Mesenchymal stem cell (in vitro differentiated cells and primary cell): ENCODE data around the gene PASK.

Experiments used
- DNase-seq: peaks from one replicate; pipeline ENCODE4 v3.0.0-alpha.2; 2013
- H2AFZ ChIP-seq: one replicate; pipeline ENCODE4 v1.6.1; 2013; ENCODE audit warnings: low read depth, mild to moderate bottlenecking, control low read depth, inconsistent platforms, low read length, moderate library complexity
- H2AK5ac ChIP-seq: 2 replicates; pipeline ENCODE4 v1.6.1; 2013; ENCODE audit warnings: low read length, moderate library complexity, mild to moderate bottlenecking, inconsistent platforms; ENCODE audit not compliant: severe bottlenecking
- H2BK120ac ChIP-seq: one replicate; pipeline ENCODE4 v1.6.1; 2013; ENCODE audit warnings: low read depth, mild to moderate bottlenecking, inconsistent platforms, low read length, moderate library complexity
- H2BK12ac ChIP-seq, 2 experiments: one replicate each; pipeline ENCODE4 v1.6.1; 2013; ENCODE audit warnings: inconsistent platforms in 2 of 2, low read length in 2 of 2, mild to moderate bottlenecking in 2 of 2, moderate library complexity in 2 of 2, control low read depth in 1 of 2
- H2BK15ac ChIP-seq: one replicate; pipeline ENCODE4 v1.6.1; 2013; ENCODE audit warnings: mild to moderate bottlenecking, low read depth, inconsistent platforms; ENCODE audit not compliant: poor library complexity, severe bottlenecking
- H2BK5ac ChIP-seq: 2 replicates; pipeline ENCODE4 v1.6.1; 2013; ENCODE audit warnings: low read depth, mild to moderate bottlenecking, low read length, control low read depth, inconsistent platforms; ENCODE audit not compliant: poor library complexity, severe bottlenecking
- H3K14ac ChIP-seq, 2 experiments: one replicate each; pipeline ENCODE4 v1.6.1; 2013; ENCODE audit warnings: inconsistent platforms in 2 of 2, low read length in 2 of 2, control low read depth in 1 of 2, mild to moderate bottlenecking in 1 of 2, moderate library complexity in 1 of 2
- H3K18ac ChIP-seq, 2 experiments: one replicate each; pipeline ENCODE4 v1.6.1; 2013; ENCODE audit warnings: inconsistent platforms in 2 of 2, low read length in 2 of 2, control low read depth in 1 of 2, low read depth in 1 of 2, mild to moderate bottlenecking in 1 of 2
- H3K23ac ChIP-seq, 2 experiments: one replicate each; pipeline ENCODE4 v1.6.1; 2013; ENCODE audit warnings: inconsistent platforms in 2 of 2, low read length in 2 of 2, mild to moderate bottlenecking in 2 of 2, moderate library complexity in 2 of 2, control low read depth in 1 of 2
- H3K27ac ChIP-seq: 2 replicates; pipeline ENCODE4 v1.5.1; 2013; ENCODE audit warnings: mild to moderate bottlenecking, moderate library complexity, low read length, control low read depth, inconsistent platforms; ENCODE audit not compliant: poor library complexity, severe bottlenecking
- H3K27me3 ChIP-seq, 2 experiments: 2 replicates each; pipeline versions ENCODE4 v1.6.1 to v1.7.0; 2013; ENCODE audit warnings: low read length in 2 of 2, mild to moderate bottlenecking in 2 of 2, moderate library complexity in 2 of 2, control low read depth in 1 of 2, inconsistent platforms in 1 of 2; ENCODE audit not compliant: control insufficient read depth in 1 of 2, insufficient read depth in 1 of 2
- H3K36me3 ChIP-seq, 2 experiments: 2 replicates each; pipeline versions ENCODE4 v1.6.1 to v1.7.0; 2013; ENCODE audit warnings: low read length in 2 of 2, control low read depth in 1 of 2, inconsistent platforms in 1 of 2, low read depth in 1 of 2, mild to moderate bottlenecking in 1 of 2; ENCODE audit not compliant: insufficient read depth in 2 of 2, control insufficient read depth in 1 of 2
- H3K4ac ChIP-seq, 2 experiments: one replicate each; pipeline ENCODE4 v1.6.1; 2013; ENCODE audit warnings: inconsistent platforms in 2 of 2, low read length in 2 of 2, mild to moderate bottlenecking in 2 of 2, moderate library complexity in 2 of 2, control low read depth in 1 of 2, low read depth in 1 of 2
- H3K4me1 ChIP-seq: 2 replicates; pipeline ENCODE4 v1.6.1; 2013; ENCODE audit warnings: low read depth, low read length, control low read depth; ENCODE audit not compliant: control insufficient read depth, insufficient read depth
- H3K4me2 ChIP-seq: 2 replicates; pipeline ENCODE4 v1.6.1; 2013; ENCODE audit warnings: low read length, mild to moderate bottlenecking, inconsistent platforms; ENCODE audit not compliant: poor library complexity, severe bottlenecking
- H3K4me3 ChIP-seq, 2 experiments: 2 replicates each; pipeline versions ENCODE4 v1.5.1 to v1.7.0; 2013; ENCODE audit warnings: low read length in 2 of 2, mild to moderate bottlenecking in 2 of 2, control low read depth in 1 of 2, low read depth in 1 of 2; ENCODE audit not compliant: insufficient read depth in 1 of 2
- H3K79me1 ChIP-seq: replicated peaks from 2 replicates; pipeline ENCODE4 v1.6.1; 2013; ENCODE audit warnings: mild to moderate bottlenecking, control low read depth, low read length, inconsistent platforms; ENCODE audit not compliant: poor library complexity, severe bottlenecking
- H3K9ac ChIP-seq: 2 replicates; pipeline ENCODE4 v1.7.0; 2013; ENCODE audit warnings: mild to moderate bottlenecking, low read length, moderate library complexity
- H3K9me3 ChIP-seq: 2 replicates; pipeline ENCODE4 v1.7.0; 2013; ENCODE audit warnings: mild to moderate bottlenecking, low read length; ENCODE audit not compliant: control insufficient read depth
- H4K8ac ChIP-seq: one replicate; pipeline ENCODE4 v1.6.1; 2013; ENCODE audit warnings: inconsistent platforms, mild to moderate bottlenecking, low read length, moderate library complexity
- H4K91ac ChIP-seq: one replicate; pipeline ENCODE4 v1.6.1; 2013; ENCODE audit warnings: mild to moderate bottlenecking, low read length, inconsistent platforms
- WGBS: methylation state at CpG from one replicate; pipeline ENCODE4 v1.1.7; 2013; ENCODE audit warnings: mixed read lengths; 5-methylcytosine and 5-hydroxymethylcytosine counted together

Gene PASK

DNA sequence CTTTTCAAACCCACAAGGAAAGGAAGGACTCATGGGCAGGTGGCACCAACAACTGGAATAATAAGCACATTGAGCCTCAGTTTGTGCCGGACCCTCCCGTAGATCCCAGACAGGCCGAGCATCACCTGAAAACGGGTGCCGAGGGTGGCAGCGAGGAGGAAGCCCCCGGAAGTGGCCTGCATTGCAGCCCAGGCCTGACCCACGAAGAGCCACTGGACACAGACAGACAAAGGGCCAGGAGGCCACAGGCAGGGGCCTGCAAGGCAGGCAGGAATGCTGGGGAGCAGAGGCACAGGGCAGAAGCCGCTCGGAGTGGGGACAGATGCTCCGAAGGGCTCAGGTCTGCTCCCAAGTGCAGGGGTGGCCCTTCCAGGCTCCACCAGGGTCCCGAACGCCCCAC is 78.9 kb downstream of the PASK start:
- H2BK120ac ChIP-seq = no peak overlapping the region
- no peak overlapping the region for H4K91ac ChIP-seq
- WGBS = 88% methylated on average over 13 of the region's 13 CpGs
- H4K8ac ChIP-seq = no peak overlapping the region
- H3K79me1 ChIP-seq = no peaks in the 10 kb centered on the region
- no peak overlapping the region for H3K14ac ChIP-seq
- no peak overlapping the region for H3K4me3 ChIP-seq
- H2AK5ac ChIP-seq = no peak overlapping the region
- no peaks in the 10 kb centered on the region for H3K4me1 ChIP-seq
- H2BK5ac ChIP-seq = no peak overlapping the region
- no peak overlapping the region for H2BK15ac ChIP-seq
- H3K23ac ChIP-seq = no peak overlapping the region
- no peak overlapping the region for H2AFZ ChIP-seq
- H3K9me3 ChIP-seq = no peaks in the 10 kb centered on the region
- no peak overlapping the region for H2BK12ac ChIP-seq
- no peak overlapping the region for H3K27ac ChIP-seq
- H3K18ac ChIP-seq = no peak overlapping the region
- no peak overlapping the region for H3K4ac ChIP-seq
- no peak overlapping the region for H3K9ac ChIP-seq
- H3K36me3 ChIP-seq = peaks cover 0 to 98% of the 10 kb centered on the region in 2 experiments
- H3K4me2 ChIP-seq = no peak overlapping the region
- DNase-seq = no peak
- peaks cover 0 to 23% of the 10 kb centered on the region in 2 experiments for H3K27me3 ChIP-seq

DNA sequence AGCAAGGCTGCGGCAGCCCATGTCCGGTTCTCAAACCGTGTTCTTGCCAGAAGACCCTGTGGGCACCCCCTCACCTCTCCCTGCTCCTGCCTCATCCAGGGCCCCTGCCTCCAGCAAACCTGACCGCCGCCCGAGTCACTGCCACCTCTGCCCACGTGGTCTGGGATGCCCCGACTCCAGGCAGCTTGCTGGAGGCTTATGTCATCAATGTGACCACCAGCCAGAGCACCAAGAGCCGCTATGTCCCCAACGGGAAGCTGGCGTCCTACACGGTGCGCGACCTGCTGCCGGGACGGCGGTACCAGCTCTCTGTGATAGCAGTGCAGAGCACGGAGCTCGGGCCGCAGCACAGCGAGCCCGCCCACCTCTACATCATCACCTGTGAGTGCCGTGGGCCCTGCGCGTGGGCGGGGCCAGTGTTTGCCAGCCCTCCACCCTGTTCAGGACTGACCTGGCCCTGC is 79.4 kb downstream of the PASK start:
- Histone ChIP-seq H2BK15ac (no peak overlapping the region), H4K8ac (no peak overlapping the region), H3K18ac (no peak overlapping the region), H3K36me3 (peaks cover 0 to 98% of the 10 kb centered on the region in 2 experiments), H3K79me1 (no peaks in the 10 kb centered on the region), H4K91ac (no peak overlapping the region), H3K4ac (no peak overlapping the region), H3K4me3 (no peak overlapping the region), H3K27me3 (peaks cover 0 to 24% of the 10 kb centered on the region in 2 experiments), H3K4me2 (no peak overlapping the region), H2AFZ (no peak overlapping the region), H2BK12ac (no peak overlapping the region), H3K9ac (no peak overlapping the region), H2BK120ac (no peak overlapping the region), H2BK5ac (no peak overlapping the region), H3K27ac (no peak overlapping the region), H3K23ac (no peak overlapping the region), H3K14ac (no peak overlapping the region), H3K9me3 (no peaks in the 10 kb centered on the region), H3K4me1 (no peaks in the 10 kb centered on the region), H2AK5ac (no peak overlapping the region)
- 67% methylated on average over 25 of the region's 26 CpGs for WGBS
- no peak for DNase-seq

DNA sequence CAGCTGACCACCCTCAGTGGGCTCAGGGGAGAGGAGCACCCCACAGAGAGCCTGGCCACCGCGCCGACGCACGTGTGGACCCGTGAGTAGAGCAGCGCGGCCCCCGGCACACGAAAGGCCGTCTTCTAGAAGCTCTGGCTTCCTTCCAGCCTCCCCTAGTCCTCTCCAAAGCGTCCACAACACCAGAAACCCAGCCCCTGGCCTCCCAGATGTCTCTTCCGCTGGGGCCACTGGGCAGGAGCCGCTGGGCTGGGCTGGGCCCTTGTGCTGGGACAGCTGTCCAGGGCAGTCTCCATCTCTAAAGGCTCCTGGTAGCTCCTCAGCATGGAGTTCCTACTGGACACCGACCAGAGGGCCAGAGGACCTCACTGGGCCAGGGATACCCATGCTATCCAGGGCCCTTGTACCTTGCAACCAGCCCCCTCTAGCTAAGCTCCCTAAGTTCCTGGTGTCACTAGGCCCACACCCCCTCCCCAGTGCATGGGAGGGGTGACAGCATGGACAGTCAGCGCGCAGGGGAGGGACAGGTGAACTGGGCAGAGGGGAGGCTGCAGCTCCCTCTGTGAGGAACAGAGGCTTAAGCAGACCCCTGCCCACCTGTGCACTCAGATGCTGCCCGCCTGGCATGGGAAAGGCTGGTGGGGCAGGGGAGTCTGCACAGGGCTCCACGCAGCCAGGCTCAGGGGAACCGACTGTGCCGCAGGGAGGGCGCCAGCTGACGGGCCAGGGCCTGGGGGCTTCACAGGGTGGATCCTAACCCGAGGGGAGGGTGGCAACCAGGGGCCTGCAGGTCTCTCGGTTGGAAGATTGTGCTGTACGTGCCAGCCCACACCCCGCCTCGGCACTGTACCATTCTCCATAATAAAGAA is 80.1 kb downstream of the PASK start:
- Histone ChIP-seq H3K27me3 (peaks cover 0 to 31% of the 10 kb centered on the region in 2 experiments), H4K91ac (peak overlapping the region; percentile 47), H3K4ac (no peak overlapping the region), H3K9ac (no peak overlapping the region), H3K4me2 (no peak overlapping the region), H2BK5ac (no peak overlapping the region), H2BK12ac (peak overlapping the region in 1 of 2 experiments; percentile 21), H3K18ac (no peak overlapping the region), H3K9me3 (no peaks in the 10 kb centered on the region), H3K79me1 (no peaks in the 10 kb centered on the region), H3K4me1 (peaks cover 3% of the 10 kb centered on the region), H2AFZ (no peak overlapping the region), H4K8ac (no peak overlapping the region), H3K14ac (no peak overlapping the region), H3K4me3 (peak overlapping the region in 1 of 2 experiments; percentile 23), H3K23ac (no peak overlapping the region), H2BK15ac (no peak overlapping the region), H3K27ac (no peak overlapping the region), H3K36me3 (peaks cover 0 to 98% of the 10 kb centered on the region in 2 experiments), H2BK120ac (no peak overlapping the region), H2AK5ac (no peak overlapping the region)
- DNase-seq = no peak
- WGBS = 88% methylated on average over 28 of the region's 28 CpGs

DNA sequence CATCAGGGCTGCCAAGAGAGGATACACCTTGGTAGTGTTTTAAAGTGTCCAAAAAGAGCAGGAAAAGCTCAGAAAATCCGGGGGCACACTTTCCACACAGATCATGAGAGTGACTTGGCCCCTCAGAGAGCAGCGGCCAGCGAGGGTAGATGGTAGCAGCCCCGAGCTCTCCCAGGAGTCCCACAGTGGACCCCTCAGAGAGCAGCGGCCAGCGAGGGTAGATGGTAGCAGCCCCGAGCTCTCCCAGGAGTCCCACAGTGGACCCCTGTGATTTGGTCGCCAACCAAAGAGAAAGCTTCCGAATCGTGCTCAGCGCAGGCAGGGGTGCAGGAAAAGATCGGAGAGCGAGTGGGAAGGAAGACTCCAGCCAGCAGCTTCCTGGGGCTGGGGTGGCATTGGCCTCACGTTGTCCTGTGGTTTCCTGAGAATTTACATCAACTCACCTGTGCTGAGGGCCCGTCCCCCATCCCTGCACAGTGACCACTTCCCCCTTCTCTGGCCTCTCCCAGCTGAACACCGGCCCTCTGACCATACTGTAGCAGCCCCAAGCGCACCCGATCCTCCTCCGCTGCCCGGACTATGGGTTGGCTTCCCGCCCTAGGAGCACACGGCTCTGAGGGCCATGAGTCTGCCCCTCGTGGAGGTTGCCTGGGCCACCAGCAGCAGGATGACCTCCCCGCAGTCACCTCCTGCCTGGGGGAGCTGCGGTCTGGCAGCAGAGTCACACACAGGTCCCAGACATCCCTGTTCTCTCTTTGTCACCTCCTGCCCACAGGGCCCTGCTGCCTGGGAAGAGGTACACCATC is 80.9 kb downstream of the PASK start:
- Histone ChIP-seq H3K36me3 (peaks cover 0 to 92% of the 10 kb centered on the region in 2 experiments), H2AK5ac (no peak overlapping the region), H3K79me1 (no peaks in the 10 kb centered on the region), H2BK12ac (peak overlapping the region in 1 of 2 experiments; percentile 21), H2BK120ac (no peak overlapping the region), H3K27me3 (peaks cover 0 to 38% of the 10 kb centered on the region in 2 experiments), H3K14ac (no peak overlapping the region), H3K9ac (no peak overlapping the region), H3K18ac (no peak overlapping the region), H3K4me2 (no peak overlapping the region), H2BK15ac (no peak overlapping the region), H4K91ac (no peak overlapping the region), H4K8ac (no peak overlapping the region), H3K23ac (no peak overlapping the region), H3K9me3 (no peaks in the 10 kb centered on the region), H3K4me1 (peaks cover 8% of the 10 kb centered on the region), H2AFZ (no peak overlapping the region), H3K4me3 (no peak overlapping the region), H3K27ac (no peak overlapping the region), H3K4ac (no peak overlapping the region), H2BK5ac (no peak overlapping the region)
- DNase-seq = no peak
- WGBS = 83% methylated on average over 25 of the region's 25 CpGs
